Measurements from ENCODE around the gene ADAMTSL1.

ADAMTSL1 gene

DNA sequence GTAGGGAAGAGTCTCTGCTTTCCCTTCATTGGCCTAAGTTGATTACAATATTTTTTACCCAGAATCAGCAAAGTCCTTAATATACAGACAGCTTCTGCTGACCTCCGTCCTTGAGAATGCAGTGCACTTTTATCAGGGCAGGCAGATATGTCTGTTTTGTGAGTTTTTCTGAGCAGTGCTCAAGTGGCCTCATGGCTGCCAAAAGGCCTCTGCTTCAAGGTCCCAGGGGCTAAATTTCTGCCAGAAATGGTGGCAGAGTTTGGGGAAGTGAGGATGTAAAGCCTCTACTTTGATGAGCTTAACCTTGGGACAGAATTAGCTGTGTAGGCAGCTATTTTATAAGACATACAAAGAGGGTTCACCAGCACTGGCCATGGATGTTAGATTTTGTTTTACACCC lies 275.8 kb downstream of the ADAMTSL1 start:
- H3K9ac ChIP-seq (ENCODE audit: low read length): no peak overlapping the region
- no peaks in the 10 kb centered on the region for H3K27me3 ChIP-seq (ENCODE audit: control insufficient read depth, insufficient read depth, low read length)
- no peaks in the 10 kb centered on the region for H3K36me3 ChIP-seq (ENCODE audit: control insufficient read depth, insufficient read depth, low read length)
- H3K27ac ChIP-seq (ENCODE audit: low read depth, low read length): no peak overlapping the region
- peaks cover 4% of the 10 kb centered on the region for H3K4me1 ChIP-seq (ENCODE audit: control insufficient read depth, insufficient read depth, low read length)
- H3K4me3 ChIP-seq (ENCODE audit: low read length): no peak overlapping the region

DNA sequence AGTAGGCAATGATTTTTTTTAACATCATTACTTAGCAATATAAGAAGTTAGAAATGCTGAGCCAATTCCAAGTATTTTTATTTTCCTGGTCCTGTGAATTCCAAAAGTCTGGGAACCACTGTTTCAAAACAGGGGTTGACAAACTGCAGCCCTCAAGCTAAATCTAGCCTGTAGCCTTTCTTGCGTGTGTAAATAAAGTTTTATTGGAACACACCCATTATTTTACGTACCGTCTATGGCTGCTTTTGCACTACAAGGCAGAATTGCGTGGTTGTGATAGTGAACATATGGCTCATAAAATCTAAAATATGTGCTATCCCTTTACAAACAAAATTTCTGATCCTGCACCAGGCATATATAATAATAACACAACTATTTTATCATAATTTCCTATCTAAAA lies 280.0 kb downstream of the ADAMTSL1 start:
- no peak overlapping the region for H3K27ac ChIP-seq (ENCODE audit: low read depth, low read length)
- H3K4me1 ChIP-seq (ENCODE audit: control insufficient read depth, insufficient read depth, low read length): no peaks in the 10 kb centered on the region
- no peaks in the 10 kb centered on the region for H3K27me3 ChIP-seq (ENCODE audit: control insufficient read depth, insufficient read depth, low read length)
- no peak overlapping the region for H3K9ac ChIP-seq (ENCODE audit: low read length)
- H3K4me3 ChIP-seq (ENCODE audit: low read length): no peak overlapping the region
- no peaks in the 10 kb centered on the region for H3K36me3 ChIP-seq (ENCODE audit: control insufficient read depth, insufficient read depth, low read length)

DNA sequence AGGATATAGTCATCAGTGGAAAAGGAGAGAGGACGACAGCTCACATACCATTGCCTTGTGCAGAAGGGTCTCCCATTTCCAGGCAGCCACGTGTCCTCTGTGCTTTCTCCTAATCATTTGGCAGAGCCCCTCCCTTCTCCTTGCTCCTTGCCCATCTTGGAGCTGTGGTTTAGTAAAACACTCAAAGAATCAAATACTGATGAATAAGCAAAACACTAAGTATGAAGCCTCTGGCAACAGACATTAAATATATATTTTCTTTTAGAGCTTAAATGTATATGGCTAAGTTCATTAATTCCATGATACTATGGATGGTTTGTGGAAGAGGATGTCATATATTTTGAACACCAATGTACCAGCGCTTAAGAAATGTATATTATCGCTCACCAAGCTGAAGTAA lies 280.6 kb downstream of the ADAMTSL1 start:
- Histone ChIP-seq H3K36me3 (ENCODE audit: control insufficient read depth, insufficient read depth, low read length) (no peaks in the 10 kb centered on the region), H3K9ac (ENCODE audit: low read length) (no peak overlapping the region), H3K27me3 (ENCODE audit: control insufficient read depth, insufficient read depth, low read length) (no peaks in the 10 kb centered on the region), H3K4me3 (ENCODE audit: low read length) (no peak overlapping the region), H3K27ac (ENCODE audit: low read depth, low read length) (no peak overlapping the region), H3K4me1 (ENCODE audit: control insufficient read depth, insufficient read depth, low read length) (no peaks in the 10 kb centered on the region)

DNA sequence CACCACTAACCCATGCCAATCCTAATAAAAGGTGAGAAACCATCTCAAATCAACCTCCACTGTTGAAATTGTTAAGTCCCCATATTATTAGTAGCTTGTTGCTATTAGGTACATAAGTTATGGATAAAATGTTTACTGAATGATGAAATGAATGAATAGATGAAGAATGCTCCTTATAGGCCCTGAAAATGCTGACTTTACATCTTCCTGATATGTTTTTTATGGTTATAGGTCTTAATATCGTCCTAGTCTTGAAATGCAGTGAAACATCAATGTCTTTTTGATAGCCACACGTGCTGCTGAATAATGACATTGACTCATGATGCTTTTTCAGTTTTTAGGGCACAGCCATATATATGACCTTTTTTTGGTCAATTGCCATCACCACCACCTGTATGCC lies 281.3 kb downstream of the ADAMTSL1 start:
- Histone ChIP-seq H3K27ac (ENCODE audit: low read depth, low read length) (no peak overlapping the region), H3K4me1 (ENCODE audit: control insufficient read depth, insufficient read depth, low read length) (no peaks in the 10 kb centered on the region), H3K27me3 (ENCODE audit: control insufficient read depth, insufficient read depth, low read length) (no peaks in the 10 kb centered on the region), H3K36me3 (ENCODE audit: control insufficient read depth, insufficient read depth, low read length) (no peaks in the 10 kb centered on the region), H3K4me3 (ENCODE audit: low read length) (no peak overlapping the region), H3K9ac (ENCODE audit: low read length) (no peak overlapping the region)

DNA sequence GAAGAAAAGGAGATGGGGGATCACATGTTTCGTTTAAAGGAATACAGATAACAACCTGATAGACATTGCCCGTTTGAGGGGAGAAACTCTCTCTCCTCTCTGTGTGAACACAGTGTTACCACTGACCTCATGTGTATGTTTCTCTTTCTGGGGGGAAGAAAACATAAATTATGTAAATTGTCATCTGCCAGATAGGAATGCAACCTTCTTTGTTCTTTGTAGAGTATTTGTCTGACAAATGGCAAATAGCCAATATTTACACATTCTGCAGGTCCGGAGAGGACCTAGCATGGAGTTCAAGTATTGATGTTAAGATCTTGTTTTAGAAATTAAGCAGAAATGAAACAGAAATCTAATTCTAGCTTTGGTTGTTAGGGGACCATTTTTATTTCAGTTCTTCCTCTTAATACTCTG lies 282.8 kb downstream of the ADAMTSL1 start:
- H3K4me1 ChIP-seq (ENCODE audit: control insufficient read depth, insufficient read depth, low read length): no peaks in the 10 kb centered on the region
- no peaks in the 10 kb centered on the region for H3K36me3 ChIP-seq (ENCODE audit: control insufficient read depth, insufficient read depth, low read length)
- H3K27me3 ChIP-seq (ENCODE audit: control insufficient read depth, insufficient read depth, low read length): no peaks in the 10 kb centered on the region
- H3K9ac ChIP-seq (ENCODE audit: low read length): no peak overlapping the region
- no peak overlapping the region for H3K4me3 ChIP-seq (ENCODE audit: low read length)
- no peak overlapping the region for H3K27ac ChIP-seq (ENCODE audit: low read depth, low read length)

DNA sequence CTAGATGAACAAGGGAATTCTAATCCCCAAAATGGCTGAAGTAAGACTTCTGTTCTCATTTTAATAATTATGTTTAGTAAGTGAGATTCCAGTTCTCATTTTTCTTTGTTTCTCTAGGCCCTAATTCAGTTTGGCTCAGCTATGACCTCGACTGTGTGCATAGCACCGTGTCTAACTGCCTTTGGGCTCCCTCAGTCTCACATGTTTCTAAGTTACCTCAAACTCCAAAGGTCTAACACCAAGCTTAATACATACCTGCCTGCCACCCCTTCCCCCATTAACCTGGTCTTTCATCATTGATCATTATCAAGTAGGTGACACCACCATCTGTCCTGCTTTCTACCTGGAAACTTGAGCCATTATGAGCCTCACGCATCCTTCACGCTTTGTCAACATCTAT lies 285.9 kb downstream of the ADAMTSL1 start:
- H3K4me1 ChIP-seq (ENCODE audit: control insufficient read depth, insufficient read depth, low read length): no peaks in the 10 kb centered on the region
- H3K36me3 ChIP-seq (ENCODE audit: control insufficient read depth, insufficient read depth, low read length): no peaks in the 10 kb centered on the region
- no peak overlapping the region for H3K9ac ChIP-seq (ENCODE audit: low read length)
- no peaks in the 10 kb centered on the region for H3K27me3 ChIP-seq (ENCODE audit: control insufficient read depth, insufficient read depth, low read length)
- no peak overlapping the region for H3K27ac ChIP-seq (ENCODE audit: low read depth, low read length)
- no peak overlapping the region for H3K4me3 ChIP-seq (ENCODE audit: low read length)

DNA sequence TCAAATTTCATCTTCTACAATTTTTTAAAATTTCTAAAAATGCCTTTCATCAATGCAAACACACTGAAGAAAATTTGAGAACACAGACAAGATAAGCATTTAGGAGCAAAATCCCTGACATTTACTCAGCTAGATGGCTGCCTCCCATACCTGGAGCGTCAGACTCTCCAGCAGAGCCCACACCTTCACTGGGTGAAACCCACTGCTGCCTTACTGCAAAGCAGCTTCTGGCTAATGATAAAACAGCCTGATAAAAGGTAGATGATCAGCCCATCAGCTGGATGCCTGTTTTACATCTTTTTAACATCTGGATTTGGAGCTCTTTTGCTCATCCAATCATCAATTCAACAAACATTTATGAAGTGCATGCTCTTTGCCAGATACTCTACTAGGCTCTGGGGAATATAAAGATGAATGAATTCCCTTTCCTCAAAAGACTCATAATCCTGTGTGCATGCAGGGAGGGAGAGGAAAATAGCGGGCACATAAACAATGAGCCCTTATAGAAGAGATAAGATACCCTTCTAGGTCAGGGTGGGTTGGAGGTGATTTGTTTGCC lies 287.9 kb downstream of the ADAMTSL1 start:
- Histone ChIP-seq H3K36me3 (ENCODE audit: control insufficient read depth, insufficient read depth, low read length) (no peaks in the 10 kb centered on the region), H3K27me3 (ENCODE audit: control insufficient read depth, insufficient read depth, low read length) (no peaks in the 10 kb centered on the region), H3K4me1 (ENCODE audit: control insufficient read depth, insufficient read depth, low read length) (no peaks in the 10 kb centered on the region), H3K27ac (ENCODE audit: low read depth, low read length) (no peak overlapping the region), H3K4me3 (ENCODE audit: low read length) (no peak overlapping the region), H3K9ac (ENCODE audit: low read length) (no peak overlapping the region)

DNA sequence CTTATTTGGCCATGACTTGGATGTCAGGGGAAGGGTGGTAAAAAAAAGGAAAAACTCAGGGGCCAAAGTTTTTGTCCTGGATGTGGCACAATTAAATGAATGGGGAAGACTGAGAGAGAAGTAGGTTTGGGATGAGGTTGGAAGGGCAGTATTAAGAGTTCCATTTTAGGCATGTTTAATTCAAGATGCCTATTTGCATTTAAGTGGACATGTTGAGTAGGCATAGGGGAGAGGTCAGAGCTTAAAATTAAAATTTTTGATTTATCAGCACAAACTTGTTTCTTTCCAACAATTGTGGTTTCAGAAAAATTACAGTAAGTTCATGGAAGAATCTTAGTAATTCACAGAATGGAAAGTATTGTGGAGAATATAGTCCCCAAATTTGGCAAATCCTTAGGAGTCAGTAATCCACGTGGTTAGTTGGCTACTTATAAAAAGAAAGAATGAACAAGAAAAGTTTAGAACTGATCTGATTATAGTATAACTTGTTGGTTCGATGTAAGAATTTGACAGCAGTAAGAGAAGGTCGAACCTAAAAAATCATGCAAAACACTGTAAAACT lies 293.1 kb downstream of the ADAMTSL1 start:
- Histone ChIP-seq H3K27me3 (ENCODE audit: control insufficient read depth, insufficient read depth, low read length) (no peaks in the 10 kb centered on the region), H3K36me3 (ENCODE audit: control insufficient read depth, insufficient read depth, low read length) (no peaks in the 10 kb centered on the region), H3K4me3 (ENCODE audit: low read length) (no peak overlapping the region), H3K9ac (ENCODE audit: low read length) (no peak overlapping the region), H3K27ac (ENCODE audit: low read depth, low read length) (no peak overlapping the region), H3K4me1 (ENCODE audit: control insufficient read depth, insufficient read depth, low read length) (peaks cover 6% of the 10 kb centered on the region)

DNA sequence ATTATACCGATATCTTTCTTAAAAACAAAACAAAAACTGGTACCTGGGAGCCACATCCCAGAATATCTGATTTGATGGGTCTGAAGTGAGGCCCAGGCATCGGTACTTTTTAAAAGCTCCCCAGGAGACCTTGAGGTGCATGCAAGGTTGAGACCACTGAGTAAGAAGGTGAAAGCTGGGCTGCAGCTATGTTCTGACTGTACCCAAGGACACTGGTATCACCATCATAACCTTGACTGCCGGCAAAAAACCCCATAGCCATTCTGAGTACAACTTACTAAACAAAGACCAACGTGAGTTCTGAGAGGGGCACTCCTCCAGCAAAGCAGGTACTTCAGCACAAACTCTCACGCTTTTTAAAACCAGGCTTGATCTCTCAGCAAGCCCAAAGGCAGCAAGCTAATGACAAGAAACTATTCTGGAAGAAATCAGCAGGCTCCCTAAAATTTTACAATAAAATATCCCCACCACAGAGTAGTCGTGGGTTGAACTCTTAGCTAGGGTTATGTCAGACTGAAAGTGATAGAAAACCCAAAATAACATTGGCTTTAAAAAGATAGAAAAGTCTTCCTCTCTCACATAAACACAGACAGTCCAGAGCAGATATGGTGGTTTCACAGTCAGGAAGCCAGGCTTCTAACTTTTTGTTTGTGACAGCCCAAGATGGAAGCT lies 295.1 kb downstream of the ADAMTSL1 start:
- no peak overlapping the region for H3K9ac ChIP-seq (ENCODE audit: low read length)
- H3K4me3 ChIP-seq (ENCODE audit: low read length): no peak overlapping the region
- H3K4me1 ChIP-seq (ENCODE audit: control insufficient read depth, insufficient read depth, low read length): peaks cover 6% of the 10 kb centered on the region
- H3K27ac ChIP-seq (ENCODE audit: low read depth, low read length): no peak overlapping the region
- H3K27me3 ChIP-seq (ENCODE audit: control insufficient read depth, insufficient read depth, low read length): no peaks in the 10 kb centered on the region
- H3K36me3 ChIP-seq (ENCODE audit: control insufficient read depth, insufficient read depth, low read length): no peaks in the 10 kb centered on the region

DNA sequence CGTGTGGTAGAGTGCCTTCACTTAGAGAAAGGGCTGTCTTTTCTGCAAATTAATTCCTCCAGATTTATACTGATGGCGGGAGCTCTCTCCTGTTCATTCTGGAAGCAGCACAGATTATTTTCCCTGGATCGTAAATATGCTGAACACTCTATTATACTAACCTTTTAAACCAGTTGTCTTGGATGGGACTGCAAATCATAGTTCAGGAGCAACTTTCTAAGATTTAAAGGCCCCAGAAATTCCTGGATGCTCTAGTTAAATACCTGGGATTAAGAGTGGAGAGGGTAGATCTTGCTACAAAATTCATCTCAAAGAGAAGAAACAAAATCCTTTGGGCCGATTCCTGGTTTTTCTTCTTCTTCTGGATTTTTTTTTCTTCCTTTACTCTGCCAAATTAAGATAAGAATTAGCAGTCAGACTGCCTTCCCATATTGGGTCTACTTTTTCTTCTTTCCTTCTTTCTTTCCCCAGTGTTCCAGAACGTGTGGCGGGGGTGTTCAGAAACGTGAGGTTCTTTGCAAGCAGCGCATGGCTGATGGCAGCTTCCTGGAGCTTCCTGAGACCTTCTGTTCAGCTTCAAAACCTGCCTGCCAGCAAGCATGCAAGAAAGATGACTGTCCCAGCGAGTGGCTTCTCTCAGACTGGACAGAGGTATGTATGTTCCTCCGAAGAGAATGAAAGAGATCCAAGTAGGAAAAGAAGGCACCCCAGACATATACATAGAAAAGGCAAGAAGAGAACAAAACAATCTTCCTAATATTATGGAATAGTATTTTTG lies 296.4 kb downstream of the ADAMTSL1 start:
- Histone ChIP-seq H3K36me3 (ENCODE audit: control insufficient read depth, insufficient read depth, low read length) (no peaks in the 10 kb centered on the region), H3K4me3 (ENCODE audit: low read length) (no peak overlapping the region), H3K27me3 (ENCODE audit: control insufficient read depth, insufficient read depth, low read length) (no peaks in the 10 kb centered on the region), H3K4me1 (ENCODE audit: control insufficient read depth, insufficient read depth, low read length) (peaks cover 6% of the 10 kb centered on the region), H3K27ac (ENCODE audit: low read depth, low read length) (no peak overlapping the region), H3K9ac (ENCODE audit: low read length) (no peak overlapping the region)

DNA sequence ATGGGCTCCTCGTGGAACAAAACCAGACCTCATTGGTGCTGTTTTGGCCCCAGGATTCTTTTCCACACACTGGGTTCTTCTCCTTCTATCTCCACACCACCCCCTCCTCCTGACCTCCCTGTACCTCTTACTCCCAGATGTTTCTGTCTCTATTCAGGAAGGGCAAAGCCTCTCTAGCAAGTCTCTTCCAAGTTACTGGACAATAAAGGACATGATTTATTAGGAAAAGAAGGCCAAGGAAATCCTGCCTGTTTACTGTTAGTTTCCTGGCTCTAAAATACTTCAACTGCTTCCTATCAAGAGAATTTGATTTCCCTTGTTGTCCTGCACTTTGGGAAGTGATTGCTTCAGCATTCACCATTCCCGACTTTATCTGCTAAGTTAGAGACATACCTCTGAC lies 297.1 kb downstream of the ADAMTSL1 start:
- Histone ChIP-seq H3K27me3 (ENCODE audit: control insufficient read depth, insufficient read depth, low read length) (no peaks in the 10 kb centered on the region), H3K4me1 (ENCODE audit: control insufficient read depth, insufficient read depth, low read length) (peaks cover 6% of the 10 kb centered on the region), H3K9ac (ENCODE audit: low read length) (no peak overlapping the region), H3K27ac (ENCODE audit: low read depth, low read length) (no peak overlapping the region), H3K36me3 (ENCODE audit: control insufficient read depth, insufficient read depth, low read length) (no peaks in the 10 kb centered on the region), H3K4me3 (ENCODE audit: low read length) (no peak overlapping the region)

DNA sequence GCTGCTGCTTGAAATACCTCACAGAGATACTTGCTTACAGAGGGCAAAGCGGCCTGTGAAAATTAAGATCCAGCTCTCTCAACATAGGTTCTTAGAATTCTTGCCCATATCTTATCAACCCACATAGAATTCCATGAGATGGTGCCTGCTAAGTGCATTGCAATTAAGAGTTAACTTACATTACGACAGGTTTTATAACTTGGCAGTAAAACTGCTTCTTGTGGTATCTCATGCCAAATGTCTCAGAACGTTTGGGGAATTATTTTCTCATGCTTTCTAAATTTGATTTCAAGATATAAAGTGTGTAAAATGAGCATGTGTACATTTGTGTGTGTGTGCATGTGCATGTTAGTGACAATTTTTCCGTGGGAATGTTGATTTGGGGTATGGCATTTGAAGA lies 297.8 kb downstream of the ADAMTSL1 start:
- Histone ChIP-seq H3K27me3 (ENCODE audit: control insufficient read depth, insufficient read depth, low read length) (no peaks in the 10 kb centered on the region), H3K9ac (ENCODE audit: low read length) (no peak overlapping the region), H3K27ac (ENCODE audit: low read depth, low read length) (no peak overlapping the region), H3K36me3 (ENCODE audit: control insufficient read depth, insufficient read depth, low read length) (no peaks in the 10 kb centered on the region), H3K4me1 (ENCODE audit: control insufficient read depth, insufficient read depth, low read length) (peaks cover 6% of the 10 kb centered on the region), H3K4me3 (ENCODE audit: low read length) (no peak overlapping the region)
